Measurements from ENCODE around the gene PLEKHM2. TPM values are rescaled to one million over a fixed set of nuclear protein-coding genes. Genes with fewer than 3 reads are reported as not detected.

PLEKHM2 gene
- total RNA-seq, 1 experiment from 2014 or later = 38.5 TPM

GRCh38 chr1:15740924-15741850, 57.1 kb downstream of the PLEKHM2 start:
- TF ChIP-seq CBX3 (IDR thresholded peaks at IDR 0.05; ENCODE audit: low read depth) (no peak), CTCF (IDR thresholded peaks at IDR 0.05 in 2 of 3, conservative IDR thresholded peaks at IDR 0.05 in 1 of 3; ENCODE audit: borderline replicate concordance in 1 of 3, insufficient read depth in 1 of 3, low read depth in 2 of 3, low read length in 2 of 3) (peak; percentile 91 to 95 (median 93)), RAD21 (IDR thresholded peaks at IDR 0.05; ENCODE audit: low read depth) (peak; percentile 99), YY1 (IDR thresholded peaks at IDR 0.05; ENCODE audit: extremely low read depth, insufficient replicate concordance, low read depth, low read length) (peak; percentile 19), SIN3A (IDR thresholded peaks at IDR 0.05; ENCODE audit: low read depth) (no peak)
- intact Hi-C loops (cut with micrococcal nuclease) = loop anchor here (1.0 kb wide), 1 partner anchor 146 kb away; no protein-coding TSS in a partner anchor
- Histone ChIP-seq H3K27ac (ENCODE audit: low read depth, low read length) (no peak overlapping the region), H3K36me3 (ENCODE audit: control insufficient read depth in 1 of 2, insufficient read depth in 2 of 2, low read length in 2 of 2) (no peaks in the 10 kb centered on the region), H2AFZ (ENCODE audit: low read depth, low read length, poor library complexity, severe bottlenecking) (no peak overlapping the region), H3K4me3 (replicated peaks in 1 of 2; ENCODE audit: low read depth in 1 of 2, low read length in 2 of 2) (no peak overlapping the region), H3K9me3 (ENCODE audit: control insufficient read depth in 1 of 2, insufficient read depth in 1 of 2, low read depth in 1 of 2, low read length in 2 of 2) (no peaks in the 10 kb centered on the region), H3K9ac (ENCODE audit: low read length) (no peak overlapping the region), H3K4me1 (ENCODE audit: control insufficient read depth in 1 of 2, insufficient read depth in 2 of 2, low read length in 2 of 2) (peaks cover 3 to 10% of the 10 kb centered on the region in 2 experiments; a peak in 3 of 4 replicates), H3K27me3 (ENCODE audit: insufficient read depth, low read length) (no peaks in the 10 kb centered on the region), H4K20me1 (ENCODE audit: insufficient read depth) (no peaks in the 10 kb centered on the region), H3K79me2 (ENCODE audit: insufficient read depth, low read length) (no peaks in the 10 kb centered on the region), H3K9me2 (ENCODE audit: insufficient read depth) (no peaks in the 10 kb centered on the region), H3K4me2 (ENCODE audit: low read length) (peak overlapping the region; percentile 68)
- ATAC-seq = peak; percentile 98
- ChIA-PET CTCF (interaction anchor here (0.6 to 2.0 kb wide), 9 partner anchors 9 to 148 kb away, joined by 3 to 13 read pairs (median 4); no protein-coding TSS in a partner anchor), RAD21 (ENCODE audit: low non-redundant PET in 1 of 2, low total read pairs in 2 of 2, uncharacterized antibody in 2 of 2, unreplicated experiment in 2 of 2) (interaction anchor here in 1 of 2 experiments (1.2 kb wide), 1 partner anchor 145 kb away, joined by 5 read pairs; no protein-coding TSS in a partner anchor), POLR2A (no interaction called here)
- DNase-seq (ENCODE audit: low read depth, low spot score) = peak; percentile 53
- BruUV-seq (replicated peaks) = no TSS peak

Measured in HCT116 (cell line).